ENCODE measurements around the gene PALMD.

Gene PALMD

GRCh38 chr1:99728494-99729235, 82.8 kb downstream of the PALMD start:
- H3K4me3 ChIP-seq (ENCODE audit: low read length): no peak overlapping the region
- TF ChIP-seq CTCF (IDR thresholded peaks at IDR 0.05; ENCODE audit: insufficient read depth, low read depth, low read length, missing control alignments): peak; percentile 61
- DNase-seq (ENCODE audit: low read depth): peak; percentile 38

GRCh38 chr1:99731384-99731783, 85.5 kb downstream of the PALMD start:
- no peak for TF ChIP-seq CTCF (IDR thresholded peaks at IDR 0.05; ENCODE audit: insufficient read depth, low read depth, low read length, missing control alignments)
- H3K4me3 ChIP-seq (ENCODE audit: low read length): no peak overlapping the region
- no peak for DNase-seq (ENCODE audit: low read depth)

- DNase-seq (ENCODE audit: low read depth): no peak
- no peak overlapping the region for H3K4me3 ChIP-seq (ENCODE audit: low read length)
- TF ChIP-seq CTCF (IDR thresholded peaks at IDR 0.05; ENCODE audit: insufficient read depth, low read depth, low read length, missing control alignments): no peak
These were observed 89.9 kb downstream of the PALMD start for GRCh38 chr1:99735852-99736251.

- TF ChIP-seq CTCF (IDR thresholded peaks at IDR 0.05; ENCODE audit: insufficient read depth, low read depth, low read length, missing control alignments): peak; percentile 50
- peak; percentile 58 for DNase-seq (ENCODE audit: low read depth)
- H3K4me3 ChIP-seq (ENCODE audit: low read length): no peak overlapping the region
These were observed 91.1 kb downstream of the PALMD start for GRCh38 chr1:99737016-99737415.

GRCh38 chr1:99738858-99739465, 93.0 kb downstream of the PALMD start:
- no peak for DNase-seq (ENCODE audit: low read depth)
- TF ChIP-seq CTCF (IDR thresholded peaks at IDR 0.05; ENCODE audit: insufficient read depth, low read depth, low read length, missing control alignments): no peak
- H3K4me3 ChIP-seq (ENCODE audit: low read length): no peak overlapping the region

GRCh38 chr1:99740141-99740540, 94.2 kb downstream of the PALMD start:
- no peak for TF ChIP-seq CTCF (IDR thresholded peaks at IDR 0.05; ENCODE audit: insufficient read depth, low read depth, low read length, missing control alignments)
- DNase-seq (ENCODE audit: low read depth): peak; percentile 54
- no peak overlapping the region for H3K4me3 ChIP-seq (ENCODE audit: low read length)
